Activated naive CD8-positive, alpha-beta T cell treated with anti-CD3 and anti-CD28 coated beads, Interleukin-2, amount 10 ng/mL, durations not matched to agents 7 days and 5 days (primary cell): ENCODE data around the gene DET1. TPM values are rescaled to one million over a fixed set of nuclear protein-coding genes. Genes with fewer than 3 reads are reported as not detected.
"Not testable (repeated sequence)": the region's sequence is repeated elsewhere in the genome, so short reads cannot be mapped to it uniquely, and the experiment has no call there.

Experiments
- ATAC-seq: fragments of 150-1000 bp; cut with Tn5 transposase; one replicate; pipeline ENCODE4 v1.10.0; 2021; ENCODE audit warnings: low read depth, moderate library complexity
- POLR2A ChIA-PET: fragments of 350-600 bp; sonication (Branson Sonifier 250); formaldehyde crosslinking; loops from one replicate; lab custom pipeline; 2021; ENCODE audit warnings: antibody characterized with exemption; lab: Charles Lee
- DNase-seq: peaks from one replicate; pipeline ENCODE4 v3.0.0; 2021
- H3K27ac Mint-ChIP-seq: one replicate; pipeline ENCODE4 v1.8.0; 2022; ENCODE audit warnings: mild to moderate bottlenecking, mixed read lengths
- H3K27me3 Mint-ChIP-seq: one replicate; pipeline ENCODE4 v1.8.0; 2022; ENCODE audit warnings: mild to moderate bottlenecking, moderate library complexity, mixed read lengths
- H3K36me3 Mint-ChIP-seq: one replicate; pipeline ENCODE4 v1.8.0; 2021; ENCODE audit warnings: mild to moderate bottlenecking, mixed read lengths
- H3K4me1 Mint-ChIP-seq: one replicate; pipeline ENCODE4 v1.8.0; 2021; ENCODE audit warnings: mixed read lengths
- H3K4me3 Mint-ChIP-seq: one replicate; pipeline ENCODE4 v1.8.0; 2022; ENCODE audit warnings: mild to moderate bottlenecking, moderate library complexity, mixed read lengths
- H3K9me3 Mint-ChIP-seq: one replicate; pipeline ENCODE4 v1.8.0; 2021; ENCODE audit warnings: mixed read lengths
- total RNA-seq, 2 experiments: library from RNA; stranded (reverse); gene quantifications; one replicate each; pipeline ENCODE4 v1.2.3, GENCODE V29; 2021

The DET1 gene
- total RNA-seq, 2 experiments from 2014 or later, result 4.4 to 4.8 TPM

DNA sequence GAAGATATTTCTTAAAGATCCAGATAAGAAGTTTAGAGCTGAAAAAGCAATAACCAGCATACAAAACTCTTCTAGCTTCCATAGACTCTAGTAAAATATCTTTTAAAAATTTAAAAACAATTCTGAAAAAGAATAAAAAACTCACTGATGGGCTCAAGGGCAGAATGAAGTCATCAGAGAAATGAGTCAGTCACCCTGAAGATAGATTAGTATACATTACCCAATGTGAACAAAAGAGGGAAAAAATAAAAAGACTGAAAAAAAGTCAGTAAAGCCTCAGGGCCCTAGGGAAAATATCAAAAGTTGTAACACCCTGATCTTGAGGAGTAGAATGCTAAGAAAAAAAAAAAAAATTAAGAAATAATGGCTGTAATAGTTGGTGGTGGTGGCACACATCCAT lies 11.4 kb downstream of the DET1 start:
- Mint-ChIP-seq H3K9me3 (peaks cover 11% of the 10 kb centered on the region), H3K27ac (no peak overlapping the region), H3K4me1 (peaks cover 2% of the 10 kb centered on the region), H3K36me3 (peaks cover 19% of the 10 kb centered on the region), H3K27me3 (no peaks in the 10 kb centered on the region), H3K4me3 (no peak overlapping the region)
- POLR2A ChIA-PET, result no interaction called here
- ATAC-seq (no peak), DNase-seq (no peak)

DNA sequence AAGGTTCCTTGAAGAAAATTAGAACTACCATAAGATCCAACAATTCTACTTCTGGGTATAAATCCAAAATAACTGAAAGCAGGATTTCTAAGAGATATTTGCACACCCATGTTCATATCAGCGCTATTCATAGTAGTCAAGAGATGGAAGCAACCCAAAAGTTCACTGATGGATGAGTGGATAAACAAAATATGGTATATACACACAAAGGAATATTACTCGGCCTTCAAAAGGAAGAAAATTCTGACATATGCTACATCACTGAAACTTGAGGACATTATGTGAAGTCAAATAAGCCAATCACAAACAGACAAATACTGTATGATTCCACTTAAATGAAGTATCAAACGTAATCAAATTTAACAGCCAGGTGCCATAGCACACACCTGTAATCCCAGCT lies 13.1 kb downstream of the DET1 start:
- Mint-ChIP-seq H3K4me3 (no peak overlapping the region), H3K36me3 (peaks cover 29% of the 10 kb centered on the region), H3K4me1 (peaks cover 2% of the 10 kb centered on the region), H3K27me3 (no peaks in the 10 kb centered on the region), H3K9me3 (peaks cover 11% of the 10 kb centered on the region), H3K27ac (no peak overlapping the region)
- POLR2A ChIA-PET, result no interaction called here
- no peak for ATAC-seq
- no peak for DNase-seq

DNA sequence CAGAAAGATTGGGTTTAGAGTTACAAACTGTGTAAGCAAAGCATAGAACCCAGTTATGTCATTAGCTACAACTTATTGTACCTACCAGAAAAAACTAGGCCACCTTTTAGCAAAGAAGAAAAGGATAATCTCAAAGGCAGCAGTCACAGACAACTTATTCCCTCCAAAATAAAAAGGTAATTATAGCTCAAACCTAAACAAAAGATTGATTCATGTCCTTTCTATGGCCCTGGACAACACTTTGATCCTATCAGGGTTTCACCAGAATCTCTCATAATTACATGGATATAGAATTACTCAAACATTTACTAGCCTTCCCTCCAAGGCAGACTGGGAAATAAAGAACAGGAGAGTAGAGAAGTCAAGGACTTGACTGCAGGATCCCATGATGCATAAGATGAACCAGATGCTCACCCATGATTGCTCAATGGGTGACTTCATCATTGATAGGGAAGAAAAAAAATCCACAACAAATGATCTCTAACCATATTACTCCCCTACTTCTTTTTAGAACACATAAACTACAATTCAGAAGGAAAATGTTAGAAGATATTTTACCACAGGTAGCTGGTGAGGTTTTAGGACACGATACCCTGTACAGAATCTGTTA lies 17.4 kb downstream of the DET1 start:
- ATAC-seq (no peak), DNase-seq (no peak)
- Mint-ChIP-seq H3K27ac (no peak overlapping the region), H3K4me1 (no peaks in the 10 kb centered on the region), H3K27me3 (no peaks in the 10 kb centered on the region), H3K9me3 (peaks cover 4% of the 10 kb centered on the region), H3K4me3 (no peak overlapping the region), H3K36me3 (peaks cover 26% of the 10 kb centered on the region)
- POLR2A ChIA-PET, result no interaction called here

DNA sequence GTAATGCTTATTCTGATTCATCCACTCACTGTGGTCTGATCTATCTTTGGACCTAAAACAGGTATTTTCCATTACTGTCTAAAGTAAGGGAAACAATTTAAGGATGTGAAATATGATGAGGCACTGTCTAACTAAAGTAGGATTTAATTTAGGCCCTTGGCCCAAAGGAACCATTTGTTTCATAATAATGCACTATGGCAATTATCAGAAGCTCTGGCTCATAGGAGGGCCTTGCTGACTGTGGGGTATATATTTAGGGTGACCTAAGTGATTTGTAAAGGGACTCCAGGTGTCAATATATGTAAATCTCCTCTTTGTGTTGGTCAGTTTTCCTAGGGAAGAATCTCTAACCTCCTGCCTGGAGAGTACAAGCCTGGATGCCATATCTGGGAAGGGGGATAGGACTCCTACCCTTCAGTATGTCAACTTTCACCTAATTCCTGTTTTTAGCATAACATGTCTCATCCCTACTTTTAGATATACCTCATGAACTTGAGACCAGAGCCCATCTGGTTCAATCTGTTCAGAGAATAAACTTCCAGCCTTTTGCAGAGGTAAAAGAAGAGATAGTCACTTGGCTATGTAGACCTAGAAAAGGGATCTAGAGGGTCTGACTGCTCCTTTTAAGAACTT lies 20.1 kb downstream of the DET1 start:
- DNase-seq (no peak), ATAC-seq (no peak)
- Mint-ChIP-seq H3K4me1 (no peaks in the 10 kb centered on the region), H3K27ac (no peak overlapping the region), H3K36me3 (peaks cover 24% of the 10 kb centered on the region), H3K9me3 (no peaks in the 10 kb centered on the region), H3K4me3 (no peak overlapping the region), H3K27me3 (no peaks in the 10 kb centered on the region)
- POLR2A ChIA-PET, result no interaction called here

DNA sequence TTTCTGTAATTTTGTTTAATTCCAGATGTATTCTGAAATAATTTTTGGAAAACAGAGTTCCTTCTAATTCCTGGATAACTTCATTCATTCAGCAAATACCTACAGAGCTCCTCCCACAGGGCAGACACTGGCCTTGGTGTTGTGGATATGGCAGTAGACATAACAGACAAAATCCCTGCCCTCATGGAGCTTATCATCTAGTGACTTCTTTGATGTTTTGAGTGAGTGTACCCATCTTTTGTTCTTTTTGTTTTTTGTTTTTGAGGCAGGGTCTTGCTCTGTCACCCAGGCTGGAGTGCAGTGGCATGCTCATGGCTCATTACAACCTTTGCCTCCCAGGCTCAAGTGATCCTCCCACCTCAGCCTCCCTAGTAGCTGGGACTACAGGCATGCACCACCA lies 21.1 kb downstream of the DET1 start:
- Mint-ChIP-seq H3K4me1 (no peaks in the 10 kb centered on the region), H3K36me3 (peaks cover 19% of the 10 kb centered on the region), H3K4me3 (no peak overlapping the region), H3K27ac (no peak overlapping the region), H3K9me3 (no peaks in the 10 kb centered on the region), H3K27me3 (no peaks in the 10 kb centered on the region)
- DNase-seq (no peak), ATAC-seq (no peak)
- POLR2A ChIA-PET, result no interaction called here

DNA sequence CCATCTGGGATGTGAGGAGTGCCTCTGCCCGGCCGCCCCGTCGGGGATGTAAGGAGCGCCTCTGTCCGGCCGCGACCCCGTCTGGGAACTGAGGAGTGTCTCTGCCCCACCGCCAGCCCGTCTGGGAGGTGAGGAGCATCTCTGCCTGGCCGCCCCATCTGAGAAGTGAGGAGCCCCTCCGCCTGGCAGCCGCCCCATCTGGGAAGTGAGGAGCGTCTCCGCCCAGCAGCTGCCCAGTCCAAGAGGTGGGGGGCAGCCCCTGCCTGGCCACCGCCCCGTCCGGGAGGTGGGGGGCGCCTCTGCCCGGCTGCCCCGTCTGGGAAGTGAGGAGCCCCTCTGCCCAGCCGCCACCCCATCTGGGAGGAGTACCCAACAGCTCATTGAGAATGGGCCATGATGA lies 22.4 kb downstream of the DET1 start:
- POLR2A ChIA-PET, result not testable (repeated sequence)

DNA sequence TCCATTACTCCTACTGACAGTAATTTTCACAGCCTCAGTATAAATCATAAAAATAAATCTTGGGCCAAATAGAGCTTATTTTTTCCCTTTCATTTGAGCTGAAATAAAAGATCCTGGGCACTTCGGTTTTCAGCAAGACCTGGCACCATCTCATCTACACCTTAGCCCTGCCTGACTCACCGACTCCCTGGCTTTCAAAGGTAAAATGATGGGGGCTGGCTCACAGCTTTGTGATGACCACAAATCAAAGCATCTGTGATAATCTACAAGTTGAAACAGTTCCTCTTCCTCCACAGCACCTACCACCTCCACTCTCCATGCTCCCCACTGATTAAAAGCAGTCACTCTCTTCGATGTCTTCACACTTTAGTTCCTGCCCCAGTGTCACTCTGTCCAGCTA lies 27.6 kb downstream of the DET1 start:
- Mint-ChIP-seq H3K9me3 (no peaks in the 10 kb centered on the region), H3K4me3 (no peak overlapping the region), H3K36me3 (no peaks in the 10 kb centered on the region), H3K27ac (no peak overlapping the region), H3K4me1 (no peaks in the 10 kb centered on the region), H3K27me3 (no peaks in the 10 kb centered on the region)
- DNase-seq (no peak), ATAC-seq (no peak)
- POLR2A ChIA-PET, result no interaction called here

More for the DNA sequence above, 22.4 kb downstream of the DET1 start:
- not testable (repeated sequence) for H3K9me3 Mint-ChIP-seq, H3K4me3 Mint-ChIP-seq, H3K27ac Mint-ChIP-seq, H3K27me3 Mint-ChIP-seq, ATAC-seq, H3K36me3 Mint-ChIP-seq, H3K4me1 Mint-ChIP-seq, DNase-seq

DNA sequence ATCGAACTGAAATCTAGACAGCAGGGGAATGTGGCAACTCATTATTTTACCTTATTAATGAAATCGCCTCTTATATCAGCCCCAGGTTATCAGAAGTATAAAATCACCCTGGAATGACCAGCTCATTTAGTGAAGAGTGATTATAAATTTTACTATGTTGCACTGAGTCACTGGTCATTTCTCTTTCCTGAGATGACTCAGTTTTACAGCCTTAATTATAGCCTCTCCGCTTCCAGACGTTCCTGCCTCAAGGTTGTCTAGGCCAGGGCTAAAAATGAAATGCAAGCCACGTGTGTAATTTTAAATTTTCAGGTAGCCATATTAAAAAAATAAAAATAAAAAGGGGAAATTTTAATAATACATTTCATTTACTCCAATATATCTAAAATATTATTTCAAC lies 33.3 kb downstream of the DET1 start:
- ATAC-seq (no peak), DNase-seq (no peak)
- Mint-ChIP-seq H3K4me1 (peaks cover 8% of the 10 kb centered on the region), H3K27me3 (no peaks in the 10 kb centered on the region), H3K36me3 (peaks cover 13% of the 10 kb centered on the region), H3K4me3 (no peak overlapping the region), H3K9me3 (no peaks in the 10 kb centered on the region), H3K27ac (no peak overlapping the region)
- POLR2A ChIA-PET, result no interaction called here

DNA sequence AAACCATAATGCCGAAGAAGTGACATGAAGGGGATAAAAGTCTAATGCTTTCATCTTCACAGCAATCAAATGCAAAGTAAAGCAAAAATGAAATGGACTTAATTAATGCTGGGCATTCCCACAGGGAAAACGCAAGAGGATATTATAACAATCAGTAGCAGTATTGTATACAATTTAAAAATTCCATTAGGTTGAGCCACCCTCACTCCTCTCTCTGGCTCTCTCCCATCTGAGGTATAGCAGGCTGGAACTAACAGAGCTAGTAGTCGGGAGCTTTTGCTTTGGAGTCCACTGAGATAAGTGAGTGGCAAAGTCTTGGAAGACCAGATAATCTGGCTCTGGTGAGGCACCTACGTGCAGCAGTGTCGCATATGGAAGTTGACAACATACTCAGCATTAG lies 33.9 kb downstream of the DET1 start:
- no peak for DNase-seq
- Mint-ChIP-seq H3K27me3 (no peaks in the 10 kb centered on the region), H3K4me1 (peaks cover 8% of the 10 kb centered on the region), H3K9me3 (no peaks in the 10 kb centered on the region), H3K27ac (no peak overlapping the region), H3K36me3 (peaks cover 13% of the 10 kb centered on the region), H3K4me3 (no peak overlapping the region)
- no peak for ATAC-seq
- POLR2A ChIA-PET, result no interaction called here

DNA sequence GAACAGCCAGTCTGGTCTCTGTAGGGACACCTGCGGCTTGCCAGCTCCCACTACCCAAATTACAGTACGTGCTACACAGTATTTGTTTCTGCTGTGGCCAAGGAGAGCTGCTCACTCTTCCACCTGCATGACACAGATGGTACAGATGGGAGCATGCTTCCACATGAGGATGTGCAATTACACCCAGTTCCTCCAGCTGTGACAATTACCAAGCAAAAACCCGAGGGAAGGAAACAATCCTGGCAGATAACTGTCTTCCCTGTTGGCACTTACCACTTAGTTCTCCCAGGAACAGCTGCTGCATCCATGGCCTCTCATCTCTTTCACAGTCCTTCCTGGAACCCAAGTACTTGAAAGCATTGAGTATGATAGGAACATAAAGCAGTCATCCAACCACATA lies 34.4 kb downstream of the DET1 start:
- ATAC-seq (no peak), DNase-seq (no peak)
- no peak overlapping the region for H3K27ac Mint-ChIP-seq
- H3K4me1 Mint-ChIP-seq, result peaks cover 8% of the 10 kb centered on the region
- H3K27me3 Mint-ChIP-seq, result no peaks in the 10 kb centered on the region
- H3K36me3 Mint-ChIP-seq, result peaks cover 15% of the 10 kb centered on the region
- POLR2A ChIA-PET, result no interaction called here
- H3K9me3 Mint-ChIP-seq, result no peaks in the 10 kb centered on the region
- H3K4me3 Mint-ChIP-seq, result no peak overlapping the region

DNA sequence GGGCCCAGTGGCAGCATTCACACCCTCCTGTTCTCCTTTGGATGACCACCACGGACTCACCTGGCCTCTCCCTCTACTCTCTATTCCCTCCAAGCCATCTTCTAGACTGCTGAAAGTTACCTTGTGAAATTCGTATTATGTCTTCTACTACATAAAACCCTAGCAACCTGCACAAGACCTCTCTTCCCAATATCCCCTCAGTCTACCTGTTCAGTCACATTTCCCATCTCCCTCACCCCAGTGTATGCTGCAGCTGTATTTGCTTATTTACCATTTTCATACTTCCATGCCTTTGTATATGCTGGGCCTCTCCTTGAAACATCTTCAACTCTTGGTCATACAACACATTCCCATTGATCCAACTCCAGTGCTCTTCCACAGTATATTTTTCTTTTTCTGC lies 35.3 kb downstream of the DET1 start:
- Mint-ChIP-seq H3K36me3 (peaks cover 15% of the 10 kb centered on the region), H3K9me3 (no peaks in the 10 kb centered on the region), H3K27me3 (no peaks in the 10 kb centered on the region), H3K27ac (no peak overlapping the region), H3K4me1 (peaks cover 8% of the 10 kb centered on the region), H3K4me3 (no peak overlapping the region)
- ATAC-seq (no peak), DNase-seq (no peak)
- POLR2A ChIA-PET, result no interaction called here

DNA sequence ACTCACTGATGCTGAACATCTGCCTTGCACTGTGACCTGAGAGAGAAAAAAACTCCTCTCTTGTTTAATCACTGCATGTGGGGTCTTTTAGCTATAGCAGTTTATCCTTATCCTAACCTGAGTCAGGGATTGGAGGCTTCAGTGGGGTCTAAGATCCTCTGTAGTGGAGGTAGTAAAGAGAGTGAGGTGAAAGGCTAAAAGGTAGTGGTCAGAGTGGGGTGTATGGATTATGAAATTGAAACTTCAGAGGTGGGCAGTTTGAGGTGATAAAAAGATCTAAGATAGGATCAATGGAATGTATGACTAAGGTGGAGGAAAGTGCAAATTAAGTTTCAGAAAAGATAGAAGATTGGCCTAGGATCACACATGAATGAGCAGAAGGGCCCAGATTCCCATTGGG lies 36.5 kb downstream of the DET1 start:
- Mint-ChIP-seq H3K9me3 (no peaks in the 10 kb centered on the region), H3K27me3 (no peaks in the 10 kb centered on the region), H3K36me3 (peaks cover 15% of the 10 kb centered on the region), H3K4me1 (peaks cover 8% of the 10 kb centered on the region), H3K27ac (no peak overlapping the region), H3K4me3 (no peak overlapping the region)
- POLR2A ChIA-PET, result no interaction called here
- DNase-seq, result no peak
- ATAC-seq, result no peak

DNA sequence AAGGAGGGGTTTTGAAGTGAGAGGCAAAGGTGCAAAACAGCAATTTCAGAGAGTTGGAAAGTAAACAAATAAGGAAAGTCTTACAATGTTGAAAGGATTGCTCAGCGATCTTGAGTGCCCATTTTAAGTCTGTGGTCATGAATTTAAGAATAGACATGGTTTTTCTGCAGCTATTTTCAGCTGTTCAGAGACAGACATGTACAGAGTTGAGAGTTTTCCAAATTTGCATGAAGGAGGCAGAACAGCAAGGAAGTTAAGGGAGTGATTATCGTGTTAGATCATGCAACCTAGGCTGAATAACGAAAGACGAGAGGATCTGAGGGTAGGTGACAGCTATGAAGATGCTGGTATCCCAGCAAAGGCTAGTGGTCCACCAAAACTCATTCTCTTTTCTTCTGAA lies 37.2 kb downstream of the DET1 start:
- ATAC-seq (no peak), DNase-seq (no peak)
- Mint-ChIP-seq H3K27me3 (no peaks in the 10 kb centered on the region), H3K27ac (no peak overlapping the region), H3K36me3 (peaks cover 15% of the 10 kb centered on the region), H3K9me3 (no peaks in the 10 kb centered on the region), H3K4me3 (no peak overlapping the region), H3K4me1 (peaks cover 8% of the 10 kb centered on the region)
- POLR2A ChIA-PET, result no interaction called here

DNA sequence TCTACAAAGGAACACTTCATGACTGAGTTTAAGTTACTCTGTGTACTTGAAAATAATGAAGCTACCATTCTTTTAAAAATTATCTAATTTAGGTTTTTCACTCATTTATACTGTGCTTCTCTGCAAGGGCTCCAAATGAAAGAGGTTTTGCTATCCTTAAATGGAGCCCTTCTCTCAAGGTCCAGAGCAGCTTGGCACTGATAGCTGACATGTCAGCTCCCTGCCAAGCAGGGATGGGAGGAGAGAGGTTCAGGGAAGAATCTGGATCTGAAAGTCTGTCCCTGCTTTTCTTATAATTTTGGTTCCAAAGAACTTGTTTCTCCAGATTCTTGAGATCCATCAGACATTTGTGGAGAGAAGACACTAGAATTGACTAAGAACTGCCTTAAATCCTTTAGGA lies 39.9 kb downstream of the DET1 start:
- no peak for ATAC-seq
- Mint-ChIP-seq H3K36me3 (peaks cover 15% of the 10 kb centered on the region), H3K27ac (no peak overlapping the region), H3K4me1 (peaks cover 8% of the 10 kb centered on the region), H3K9me3 (no peaks in the 10 kb centered on the region), H3K27me3 (no peaks in the 10 kb centered on the region), H3K4me3 (no peak overlapping the region)
- POLR2A ChIA-PET, result no interaction called here
- DNase-seq, result no peak
